WTC11 (cell line): ENCODE data around the gene VN1R2. TPM values are rescaled to one million over a fixed set of nuclear protein-coding genes. Genes with fewer than 3 reads are reported as not detected.
A peak's percentile ranks its signal among the peaks of the same experiment; 100 is the strongest.

ENCODE experiments used
- AR ChIP-seq: fragments of 250-450 bp; sonication (Bioruptor Pico); IDR thresholded peaks from 2 replicates; pipeline ENCODE4 v1.9.0; 2021; ENCODE audit warnings: mild to moderate bottlenecking
- ARID4B ChIP-seq: sonication (generic); formaldehyde crosslinking; IDR thresholded peaks from 2 replicates; pipeline ENCODE4 v1.8.0; 2023; ENCODE audit warnings: missing genetic modification reagents, mild to moderate bottlenecking, borderline replicate concordance
- ESRRA ChIP-seq: sonication (generic); formaldehyde crosslinking; IDR thresholded peaks from 2 replicates; pipeline ENCODE4 v1.8.1; 2022; ENCODE audit warnings: mild to moderate bottlenecking, missing genetic modification reagents, borderline replicate concordance
- FOXK1 ChIP-seq: sonication (generic); formaldehyde crosslinking; IDR thresholded peaks from 2 replicates; pipeline ENCODE4 v1.8.0; 2022; ENCODE audit warnings: mild to moderate bottlenecking, moderate library complexity, missing genetic modification reagents
- GTF2I ChIP-seq: fragments of 250-450 bp; sonication (Bioruptor Pico); conservative IDR thresholded peaks from 2 replicates; pipeline ENCODE4 v1.4.0; 2021; ENCODE audit warnings: mild to moderate bottlenecking
- IRF2 ChIP-seq: sonication (generic); formaldehyde crosslinking; IDR thresholded peaks from 2 replicates; pipeline ENCODE4 v1.8.0; 2022; ENCODE audit warnings: low read depth, missing genetic modification reagents, borderline replicate concordance
- JAZF1 ChIP-seq: fragments of 250-450 bp; sonication (Bioruptor Pico); IDR thresholded peaks from 2 replicates; pipeline ENCODE4 v1.9.0; 2021; ENCODE audit warnings: moderate library complexity, mild to moderate bottlenecking, inconsistent platforms
- NFATC4 ChIP-seq: fragments of 250-450 bp; sonication (Bioruptor Pico); IDR thresholded peaks from 2 replicates; pipeline ENCODE4 v1.9.0; 2021; ENCODE audit warnings: mild to moderate bottlenecking
- NFYB ChIP-seq: sonication (generic); formaldehyde crosslinking; conservative IDR thresholded peaks from 2 replicates; pipeline ENCODE4 v1.8.0; 2022; ENCODE audit warnings: low read depth, missing genetic modification reagents
- NR1H2 ChIP-seq: sonication (generic); formaldehyde crosslinking; IDR thresholded peaks from 2 replicates; pipeline ENCODE4 v1.9.0; 2021; ENCODE audit warnings: mild to moderate bottlenecking, moderate library complexity, missing genetic modification reagents
- PRDM15 ChIP-seq: sonication (generic); formaldehyde crosslinking; IDR thresholded peaks from 2 replicates; pipeline ENCODE4 v1.8.0; 2022; ENCODE audit warnings: missing genetic modification reagents
- RORB ChIP-seq: fragments of 250-450 bp; sonication (Bioruptor Pico); IDR thresholded peaks from 2 replicates; pipeline ENCODE4 v1.9.0; 2021; ENCODE audit warnings: mild to moderate bottlenecking
- TCF7 ChIP-seq: sonication (generic); formaldehyde crosslinking; IDR thresholded peaks from 2 replicates; pipeline ENCODE4 v1.8.0; 2022; ENCODE audit warnings: mild to moderate bottlenecking, low read depth, missing genetic modification reagents, moderate library complexity
- ZMAT4 ChIP-seq: fragments of 250-450 bp; sonication (Bioruptor Pico); IDR thresholded peaks from 2 replicates; pipeline ENCODE4 v1.9.0; 2021; ENCODE audit warnings: mild to moderate bottlenecking
- ZNF219 ChIP-seq: sonication (generic); formaldehyde crosslinking; IDR thresholded peaks from 2 replicates; pipeline ENCODE4 v1.8.0; 2023; ENCODE audit warnings: missing genetic modification reagents, mild to moderate bottlenecking, borderline replicate concordance
- ZNF317 ChIP-seq: sonication (generic); formaldehyde crosslinking; IDR thresholded peaks from 2 replicates; pipeline ENCODE4 v1.8.1; 2023; ENCODE audit warnings: low read depth, mild to moderate bottlenecking, moderate library complexity, missing genetic modification reagents, borderline replicate concordance
- ZNF396 ChIP-seq: fragments of 250-450 bp; sonication (Bioruptor Pico); IDR thresholded peaks from 2 replicates; pipeline ENCODE4 v1.8.0; 2021; ENCODE audit warnings: mild to moderate bottlenecking, moderate library complexity, borderline replicate concordance
- ZNF416 ChIP-seq: fragments of 250-450 bp; sonication (Bioruptor Pico); IDR thresholded peaks from 2 replicates; pipeline ENCODE4 v1.9.0; 2021; ENCODE audit warnings: mild to moderate bottlenecking, inconsistent platforms
- ZNF423 ChIP-seq: fragments of 250-450 bp; sonication (Bioruptor Pico); IDR thresholded peaks from 2 replicates; pipeline ENCODE4 v2.1.2; 2022; ENCODE audit warnings: mild to moderate bottlenecking, moderate library complexity
- ZNF671 ChIP-seq: fragments of 250-450 bp; sonication (Bioruptor Pico); IDR thresholded peaks from 2 replicates; pipeline ENCODE4 v1.8.0; 2021; ENCODE audit warnings: mild to moderate bottlenecking
- total RNA-seq: library from RNA; stranded (reverse); gene quantifications from 3 replicates; pipeline ENCODE4 v1.2.3, GENCODE V29; 2021
- TF ChIP-seq, protein P1 (sequence below): sonication (generic); formaldehyde crosslinking; IDR thresholded peaks from 2 replicates; pipeline ENCODE4 v1.8.1; 2023; ENCODE audit warnings: mild to moderate bottlenecking, missing genetic modification reagents
- TF ChIP-seq, protein P2 (sequence below): sonication (generic); formaldehyde crosslinking; IDR thresholded peaks from 2 replicates; pipeline ENCODE4 v1.8.1; 2023; ENCODE audit warnings: mild to moderate bottlenecking, missing genetic modification reagents, moderate library complexity
- TF ChIP-seq, protein P3 (sequence below): sonication (generic); formaldehyde crosslinking; IDR thresholded peaks from 2 replicates; pipeline ENCODE4 v1.8.0; 2022; ENCODE audit warnings: mild to moderate bottlenecking, missing genetic modification reagents

The VN1R2 gene
- total RNA-seq, 1 experiment from 2014 or later, result not detected

GRCh38 chr19:53254411-53255341 lies 3.4 kb upstream of the VN1R2 start, which contains the start of gene ZNF677 (continued):
- no peak for TF ChIP-seq AR (CRISPR knock-in tag)
- no peak for TF ChIP-seq GTF2I
- TF ChIP-seq TCF7, result no peak
- TF ChIP-seq ESRRA (CRISPR knock-in tag), result peak; percentile 39; the same call in 1 of the 2 replicates
- TF ChIP-seq ZNF396 (CRISPR knock-in tag), result no peak
- TF ChIP-seq NFYB (CRISPR knock-in tag), result no peak
- TF ChIP-seq ZNF416, result no peak
- no peak for TF ChIP-seq IRF2 (CRISPR knock-in tag)
- TF ChIP-seq, protein P1, sequence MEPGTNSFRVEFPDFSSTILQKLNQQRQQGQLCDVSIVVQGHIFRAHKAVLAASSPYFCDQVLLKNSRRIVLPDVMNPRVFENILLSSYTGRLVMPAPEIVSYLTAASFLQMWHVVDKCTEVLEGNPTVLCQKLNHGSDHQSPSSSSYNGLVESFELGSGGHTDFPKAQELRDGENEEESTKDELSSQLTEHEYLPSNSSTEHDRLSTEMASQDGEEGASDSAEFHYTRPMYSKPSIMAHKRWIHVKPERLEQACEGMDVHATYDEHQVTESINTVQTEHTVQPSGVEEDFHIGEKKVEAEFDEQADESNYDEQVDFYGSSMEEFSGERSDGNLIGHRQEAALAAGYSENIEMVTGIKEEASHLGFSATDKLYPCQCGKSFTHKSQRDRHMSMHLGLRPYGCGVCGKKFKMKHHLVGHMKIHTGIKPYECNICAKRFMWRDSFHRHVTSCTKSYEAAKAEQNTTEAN (CRISPR knock-in tag), result no peak; the same call in 1 of the 2 replicates
- no peak for TF ChIP-seq ZNF317 (CRISPR knock-in tag)
- no peak for TF ChIP-seq ZNF671 (CRISPR knock-in tag)
- no peak for TF ChIP-seq RORB (CRISPR knock-in tag)
- no peak for TF ChIP-seq ZMAT4 (CRISPR knock-in tag)
- TF ChIP-seq JAZF1 (CRISPR knock-in tag), result no peak
- TF ChIP-seq NFATC4 (CRISPR knock-in tag), result no peak
- peak; percentile 75; the same call in 1 of the 2 replicates for TF ChIP-seq FOXK1 (CRISPR knock-in tag)
- TF ChIP-seq, protein P2, sequence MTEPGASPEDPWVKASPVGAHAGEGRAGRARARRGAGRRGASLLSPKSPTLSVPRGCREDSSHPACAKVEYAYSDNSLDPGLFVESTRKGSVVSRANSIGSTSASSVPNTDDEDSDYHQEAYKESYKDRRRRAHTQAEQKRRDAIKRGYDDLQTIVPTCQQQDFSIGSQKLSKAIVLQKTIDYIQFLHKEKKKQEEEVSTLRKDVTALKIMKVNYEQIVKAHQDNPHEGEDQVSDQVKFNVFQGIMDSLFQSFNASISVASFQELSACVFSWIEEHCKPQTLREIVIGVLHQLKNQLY, result no peak
- TF ChIP-seq, protein P3, sequence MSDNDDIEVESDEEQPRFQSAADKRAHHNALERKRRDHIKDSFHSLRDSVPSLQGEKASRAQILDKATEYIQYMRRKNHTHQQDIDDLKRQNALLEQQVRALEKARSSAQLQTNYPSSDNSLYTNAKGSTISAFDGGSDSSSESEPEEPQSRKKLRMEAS, result peak; percentile 67
- no peak for TF ChIP-seq ZNF219 (CRISPR knock-in tag)
- TF ChIP-seq PRDM15 (CRISPR knock-in tag), result no peak
- no peak for TF ChIP-seq ZNF423 (CRISPR knock-in tag)
- TF ChIP-seq NR1H2, result no peak
- peak; percentile 87; the same call in 1 of the 2 replicates for TF ChIP-seq ARID4B (CRISPR knock-in tag)
